ENCODE results near the gene DYRK1A. TPM values are rescaled to one million over a fixed set of nuclear protein-coding genes. Genes with fewer than 3 reads are reported as not detected.

Gene DYRK1A
- polyA plus RNA-seq, 1 donor from 2014 or later, result 94.8 TPM

DNA sequence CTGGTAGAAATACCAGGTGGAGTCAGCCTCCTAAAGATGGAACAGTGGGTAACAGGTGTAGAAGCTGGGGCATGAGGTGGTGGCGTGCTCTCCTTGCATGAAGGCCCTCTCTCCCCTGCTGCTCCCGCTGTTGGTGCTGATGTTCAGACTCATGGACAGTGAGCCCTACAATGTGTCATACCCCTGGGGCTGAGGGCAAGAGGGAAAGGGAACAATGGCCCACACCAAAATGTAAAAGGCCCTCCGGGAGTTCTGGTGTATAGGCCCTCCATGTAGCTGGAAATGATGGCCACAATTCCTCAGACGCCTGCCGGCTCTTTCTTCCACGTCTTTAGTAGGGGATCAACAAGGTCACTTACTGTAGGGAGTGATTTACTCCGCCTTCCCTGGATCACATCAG lies 194.9 kb downstream of the DYRK1A start:
- no peak overlapping the region for H3K4me2 ChIP-seq (ENCODE audit: low read length)
- no peaks in the 10 kb centered on the region for H3K9me2 ChIP-seq (ENCODE audit: insufficient read depth, low read length)
- H3K36me3 ChIP-seq (ENCODE audit: insufficient read depth, low read length), result no peaks in the 10 kb centered on the region
- no peak overlapping the region for H3K4me3 ChIP-seq (ENCODE audit: low read length)
- H3F3A ChIP-seq (ENCODE audit: insufficient read depth, low read length, poor library complexity, severe bottlenecking), result no peaks in the 10 kb centered on the region
- H4K20me1 ChIP-seq (ENCODE audit: insufficient read depth), result no peaks in the 10 kb centered on the region
- H2AFZ ChIP-seq (ENCODE audit: low read depth, low read length), result no peak overlapping the region
- H3K79me2 ChIP-seq (replicated peaks; ENCODE audit: insufficient read depth, low read length), result no peaks in the 10 kb centered on the region
- no peaks in the 10 kb centered on the region for H3K27me3 ChIP-seq (ENCODE audit: insufficient read depth, low read depth, low read length)
- H3K9ac ChIP-seq (ENCODE audit: low read length), result no peak overlapping the region
- no peak overlapping the region for H3K27ac ChIP-seq (ENCODE audit: low read length)
- no peak for TF ChIP-seq TAF1 (IDR thresholded peaks at IDR 0.05; ENCODE audit: low read depth)
- TF ChIP-seq SMC3 (conservative IDR thresholded peaks at IDR 0.05; ENCODE audit: poor library complexity), result no peak
- TF ChIP-seq EZH2 (IDR thresholded peaks at IDR 0.05; ENCODE audit: borderline replicate concordance, insufficient read depth, low read length, poor library complexity, severe bottlenecking), result no peak
- no peak for TF ChIP-seq POLR2AphosphoS5 (IDR thresholded peaks at IDR 0.05)
- TF ChIP-seq REST (IDR thresholded peaks at IDR 0.05; ENCODE audit: borderline replicate concordance), result no peak
- no peak for TF ChIP-seq RAD21 (conservative IDR thresholded peaks at IDR 0.05)
- no peaks in the 10 kb centered on the region for H3K9me3 ChIP-seq (ENCODE audit: low read length)

- no peaks in the 10 kb centered on the region for H3K36me3 ChIP-seq (ENCODE audit: insufficient read depth, low read length)
- no peak overlapping the region for H3K27ac ChIP-seq (ENCODE audit: low read length)
- no peaks in the 10 kb centered on the region for H3K9me3 ChIP-seq (ENCODE audit: low read length)
- no peak for TF ChIP-seq RAD21 (conservative IDR thresholded peaks at IDR 0.05)
- no peak for TF ChIP-seq EP300 (conservative IDR thresholded peaks at IDR 0.05; ENCODE audit: poor library complexity, severe bottlenecking)
- no peak for TF ChIP-seq EZH2 (IDR thresholded peaks at IDR 0.05; ENCODE audit: borderline replicate concordance, insufficient read depth, low read length, poor library complexity, severe bottlenecking)
- TF ChIP-seq REST (IDR thresholded peaks at IDR 0.05; ENCODE audit: borderline replicate concordance), result no peak
- H3K9me2 ChIP-seq (ENCODE audit: insufficient read depth, low read length), result no peaks in the 10 kb centered on the region
- no peaks in the 10 kb centered on the region for H4K20me1 ChIP-seq (ENCODE audit: insufficient read depth)
- no peaks in the 10 kb centered on the region for H3K79me2 ChIP-seq (replicated peaks; ENCODE audit: insufficient read depth, low read length)
- H2AFZ ChIP-seq (ENCODE audit: low read depth, low read length), result no peak overlapping the region
- no peak overlapping the region for H3K4me3 ChIP-seq (ENCODE audit: low read length)
- no peak overlapping the region for H3K9ac ChIP-seq (ENCODE audit: low read length)
- no peaks in the 10 kb centered on the region for H3K27me3 ChIP-seq (ENCODE audit: insufficient read depth, low read depth, low read length)
- H3F3A ChIP-seq (ENCODE audit: insufficient read depth, low read length, poor library complexity, severe bottlenecking), result no peaks in the 10 kb centered on the region
- no peak overlapping the region for H3K4me2 ChIP-seq (ENCODE audit: low read length)
Measured at GRCh38 chr21:37561941-37562919, 195.7 kb downstream of the DYRK1A start.
